Sigmoid colon (tissue), 4 donors: Measurements from ENCODE around the gene EPAS1.

Experiments
- CTCF ChIP-seq, 4 experiments: fragments of 450-650 bp in 3 of 4; fragments of 200-600 bp in 1 of 4; IDR thresholded peaks; one replicate each; pipeline ENCODE4 v1.5.1; 2016 to 2019; ENCODE audit warnings: antibody characterized with exemption in 4 of 4, mild to moderate bottlenecking in 3 of 4, moderate library complexity in 2 of 4
- EP300 ChIP-seq, 4 donors: sonication (generic); formaldehyde crosslinking; IDR thresholded peaks; one replicate each; pipeline ENCODE4 v1.6.1; 2017; ENCODE audit warnings: antibody characterized with exemption in 4 of 4
- POLR2A ChIP-seq, 2 donors: fragments of 450-650 bp; IDR thresholded peaks; one replicate each; pipeline ENCODE4 v1.6.1; 2016; ENCODE audit warnings: antibody characterized with exemption in 2 of 2, mild to moderate bottlenecking in 2 of 2, moderate library complexity in 2 of 2
- POLR2AphosphoS5 ChIP-seq, 4 donors: sonication (generic); formaldehyde crosslinking; IDR thresholded peaks; one replicate each; pipeline ENCODE4 v1.6.1; 2017; ENCODE audit warnings: antibody characterized with exemption in 4 of 4

- TF ChIP-seq POLR2AphosphoS5 (IDR thresholded peaks at IDR 0.05) (peak in 1 of 4 donors; percentile 19), CTCF (IDR thresholded peaks at IDR 0.05) (no peak), POLR2A (IDR thresholded peaks at IDR 0.05) (no peak), EP300 (IDR thresholded peaks at IDR 0.05) (no peak)
These were observed 55.4 kb downstream of the EPAS1 start for GRCh38 chr2:46352621-46353020.
